ENCODE measurements around the gene AMZ1.

DNA sequence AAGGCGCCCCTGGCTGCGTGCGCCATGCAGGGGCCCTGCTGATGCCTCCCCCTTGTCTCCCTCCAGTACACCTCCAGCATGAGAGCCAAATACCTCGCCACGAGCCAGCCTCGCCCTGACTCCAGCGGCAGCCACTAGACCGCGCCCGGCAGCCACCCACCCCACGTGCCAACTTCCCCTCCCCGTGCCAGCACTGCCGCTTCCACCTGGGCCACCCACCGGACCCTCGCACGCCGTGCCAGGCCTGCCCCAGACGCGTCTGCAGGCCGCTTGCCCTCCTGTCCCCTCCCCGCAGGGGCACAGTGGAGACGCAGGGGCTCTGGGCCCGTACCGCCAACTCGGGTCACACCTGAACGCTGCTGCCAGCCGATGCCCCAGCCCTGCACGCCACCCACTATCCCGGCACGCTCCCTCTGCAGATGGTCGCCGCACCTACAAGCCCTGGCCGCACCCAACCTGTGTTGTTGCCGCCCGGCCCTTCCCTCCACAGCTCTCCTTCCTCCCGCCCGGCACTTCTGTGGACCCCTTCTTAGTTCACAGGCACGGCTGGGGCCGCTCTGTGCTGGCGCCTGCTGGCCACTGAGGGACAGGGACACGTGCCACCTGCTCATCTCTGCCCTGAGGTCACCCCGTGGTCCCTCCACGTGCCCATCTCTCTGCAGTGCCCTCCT, 26.3 kb upstream of the AMZ1 start:
- TF ChIP-seq CTCF (IDR thresholded peaks at IDR 0.05) (no peak), POLR2A (IDR thresholded peaks at IDR 0.05) (no peak)
